Neutrophil (primary cell): ENCODE data around the gene MAP3K6.

Source experiments
- H3K27ac ChIP-seq: fragments of 200-600 bp; sonication (generic); 2 replicates; pipeline ENCODE4 v1.5.1; 2016; ENCODE audit warnings: mild to moderate bottlenecking, moderate library complexity
- H3K27me3 ChIP-seq: fragments of 200-600 bp; sonication (generic); 2 replicates; pipeline ENCODE4 v1.6.0; 2016; ENCODE audit warnings: mild to moderate bottlenecking
- H3K36me3 ChIP-seq: fragments of 200-600 bp; sonication (generic); 2 replicates; pipeline ENCODE4 v1.5.1; 2017
- H3K4me1 ChIP-seq, 2 experiments: fragments of 200-600 bp in 1 of 2; sonication (generic) in 1 of 2; 1 replicate in 1 of 2; 2 replicates in 1 of 2; pipeline versions ENCODE4 v1.5.1 to v1.6.1; 2013 to 2016; ENCODE audit warnings: low read depth in 1 of 2, low read length in 1 of 2, mild to moderate bottlenecking in 1 of 2, moderate library complexity in 1 of 2; ENCODE audit not compliant: control insufficient read depth in 1 of 2, insufficient read depth in 1 of 2
- H3K4me3 ChIP-seq, 2 experiments: fragments of 200-600 bp in 1 of 2; sonication (generic) in 1 of 2; 1 replicate in 1 of 2; 2 replicates in 1 of 2; pipeline ENCODE4 v1.5.1; 2013 to 2016; ENCODE audit warnings: low read depth in 1 of 2, low read length in 1 of 2, mild to moderate bottlenecking in 1 of 2, moderate library complexity in 1 of 2
- H3K9me3 ChIP-seq: fragments of 200-600 bp; sonication (generic); 2 replicates; pipeline ENCODE4 v1.5.1; 2016
- CTCF ChIP-seq: fragments of 200-600 bp; sonication (generic); IDR thresholded peaks from 2 replicates; pipeline ENCODE4 v1.5.1; 2016; ENCODE audit warnings: antibody characterized with exemption

The MAP3K6 gene

GRCh38 chr1:27368869-27369582 lies 2.3 kb upstream of the MAP3K6 start:
- peak overlapping the region; percentile 77 for H3K27ac ChIP-seq
- H3K9me3 ChIP-seq, result no peaks in the 10 kb centered on the region
- peaks cover 33% of the 10 kb centered on the region for H3K27me3 ChIP-seq
- no peak for TF ChIP-seq CTCF
- peak overlapping the region; percentile 19 to 46 for H3K4me3 ChIP-seq
- no peaks in the 10 kb centered on the region for H3K36me3 ChIP-seq
- peaks cover 51 to 61% of the 10 kb centered on the region in 2 experiments for H3K4me1 ChIP-seq

- Histone ChIP-seq H3K4me3 (peak overlapping the region; percentile 59 to 63), H3K27me3 (peaks cover 33% of the 10 kb centered on the region), H3K36me3 (no peaks in the 10 kb centered on the region), H3K27ac (no peak overlapping the region), H3K9me3 (no peaks in the 10 kb centered on the region), H3K4me1 (peaks cover 51 to 61% of the 10 kb centered on the region in 2 experiments)
- no peak for TF ChIP-seq CTCF
Measured at GRCh38 chr1:27367160-27367650, 444 bp upstream of the MAP3K6 start.

- Histone ChIP-seq H3K4me1 (peaks cover 53 to 62% of the 10 kb centered on the region in 2 experiments), H3K27ac (peak overlapping the region; percentile 27)
Measured at GRCh38 chr1:27366113-27366410, 699 bp downstream of the MAP3K6 start.

GRCh38 chr1:27365372-27366112 lies 1.2 kb downstream of the MAP3K6 start:
- Histone ChIP-seq H3K27ac (peak overlapping the region; percentile 27), H3K27me3 (peaks cover 46% of the 10 kb centered on the region), H3K9me3 (no peaks in the 10 kb centered on the region), H3K4me1 (peaks cover 58 to 64% of the 10 kb centered on the region in 2 experiments), H3K36me3 (no peaks in the 10 kb centered on the region), H3K4me3 (peak overlapping the region; percentile 63 to 76)
- TF ChIP-seq CTCF, result no peak

More at GRCh38 chr1:27366113-27366410, 699 bp downstream of the MAP3K6 start:
- Histone ChIP-seq H3K9me3 (no peaks in the 10 kb centered on the region), H3K27me3 (peaks cover 41% of the 10 kb centered on the region), H3K36me3 (no peaks in the 10 kb centered on the region), H3K4me3 (peak overlapping the region; percentile 63 to 76)
- TF ChIP-seq CTCF, result no peak

GRCh38 chr1:27364696-27365371 lies 1.9 kb downstream of the MAP3K6 start:
- TF ChIP-seq CTCF, result no peak
- no peaks in the 10 kb centered on the region for H3K36me3 ChIP-seq
- H3K4me1 ChIP-seq, result peaks cover 58 to 64% of the 10 kb centered on the region in 2 experiments
- no peaks in the 10 kb centered on the region for H3K9me3 ChIP-seq
- peak overlapping the region; percentile 27 for H3K27ac ChIP-seq
- H3K27me3 ChIP-seq, result peaks cover 54% of the 10 kb centered on the region
- H3K4me3 ChIP-seq, result peak overlapping the region; percentile 63 to 76
